A673 (cell line): Measurements from ENCODE around the gene ZNF146. TPM values are rescaled to one million over a fixed set of nuclear protein-coding genes. Genes with fewer than 3 reads are reported as not detected.

Experiments used
- BruUV-seq: library from RNA; stranded (reverse); fragments of 400-500 nt; replicated peaks from 2 replicates; lab custom pipeline; 2021; lab: Mats Ljungman, UMichigan
- CTCF ChIA-PET: fragments of 300-600 bp; sonication (Branson Sonifier 250); formaldehyde crosslinking; loops from one replicate; lab custom pipeline; 2022; ENCODE audit warnings: antibody characterized with exemption; lab: Charles Lee
- POLR2A ChIA-PET: fragments of 300-600 bp; sonication (Branson Sonifier 250); formaldehyde crosslinking; loops from one replicate; lab custom pipeline; 2022; ENCODE audit warnings: antibody characterized with exemption; ENCODE audit not compliant: low non-redundant PET; lab: Charles Lee
- DNase-seq: peaks from one replicate; pipeline ENCODE4 v3.0.0-alpha.2; 2015; ENCODE audit warnings: low spot score
- H3K27ac ChIP-seq: fragments of 200-600 bp; sonication (generic); 2 replicates; pipeline ENCODE4 v1.5.1; 2016; ENCODE audit warnings: mixed run types, low read depth, mild to moderate bottlenecking, mixed read lengths, antibody characterized with exemption, low read length; ENCODE audit not compliant: poor library complexity, severe bottlenecking
- H3K27me3 ChIP-seq: fragments of 200-600 bp; sonication (generic); replicated peaks from 2 replicates; pipeline ENCODE4 v1.6.1; 2017; ENCODE audit warnings: mixed run types, low read depth, mild to moderate bottlenecking, mixed read lengths, antibody characterized with exemption, low read length; ENCODE audit not compliant: insufficient read depth, poor library complexity
- H3K36me3 ChIP-seq: fragments of 200-600 bp; sonication (generic); 2 replicates; pipeline ENCODE4 v1.6.1; 2016; ENCODE audit warnings: mixed run types, mild to moderate bottlenecking, mixed read lengths, antibody characterized with exemption, low read length; ENCODE audit not compliant: insufficient read depth, poor library complexity, severe bottlenecking
- H3K4me1 ChIP-seq: fragments of 200-600 bp; sonication (generic); 2 replicates; pipeline ENCODE4 v1.6.1; 2017; ENCODE audit warnings: mixed run types, mild to moderate bottlenecking, mixed read lengths, antibody characterized with exemption, low read length; ENCODE audit not compliant: insufficient read depth, poor library complexity, severe bottlenecking
- H3K4me3 ChIP-seq: fragments of 200-600 bp; sonication (generic); 2 replicates; pipeline ENCODE4 v1.5.1; 2016; ENCODE audit warnings: low read depth, mixed run types, mild to moderate bottlenecking, mixed read lengths, low read length; ENCODE audit not compliant: poor library complexity, severe bottlenecking
- H3K9me3 ChIP-seq: fragments of 200-600 bp; sonication (generic); 2 replicates; pipeline ENCODE4 v1.6.1; 2016; ENCODE audit warnings: mixed run types, low read depth, mild to moderate bottlenecking, mixed read lengths, antibody characterized with exemption, low read length; ENCODE audit not compliant: poor library complexity, severe bottlenecking
- EZH2 ChIP-seq: fragments of 200-600 bp; sonication (generic); IDR thresholded peaks from 2 replicates; pipeline ENCODE4 v1.6.1; 2017; ENCODE audit warnings: borderline replicate concordance, low read depth, mild to moderate bottlenecking, mixed read lengths, antibody characterized with exemption, low read length; ENCODE audit not compliant: poor library complexity, severe bottlenecking
- intact Hi-C: fragments of 100-400 bp; cut with micrococcal nuclease; formaldehyde crosslinking; loops from one replicate; pipeline ENCODE4 v1.10.0; 2022; ENCODE audit not compliant: unreplicated experiment
- total RNA-seq: library from RNA; stranded (reverse); gene quantifications from 2 replicates; pipeline ENCODE4 v1.2.3, GENCODE V29; 2021
- TF ChIP-seq, protein P1 (sequence below): fragments of 300-800, 200-600 bp; sonication (generic); conservative IDR thresholded peaks from 2 replicates; pipeline ENCODE4 v1.5.1; 2017; ENCODE audit warnings: low read depth, mild to moderate bottlenecking, antibody characterized with exemption, low read length, moderate library complexity, mixed read lengths

ZNF146 gene
- total RNA-seq, 1 experiment from 2014 or later: 130 TPM

DNA sequence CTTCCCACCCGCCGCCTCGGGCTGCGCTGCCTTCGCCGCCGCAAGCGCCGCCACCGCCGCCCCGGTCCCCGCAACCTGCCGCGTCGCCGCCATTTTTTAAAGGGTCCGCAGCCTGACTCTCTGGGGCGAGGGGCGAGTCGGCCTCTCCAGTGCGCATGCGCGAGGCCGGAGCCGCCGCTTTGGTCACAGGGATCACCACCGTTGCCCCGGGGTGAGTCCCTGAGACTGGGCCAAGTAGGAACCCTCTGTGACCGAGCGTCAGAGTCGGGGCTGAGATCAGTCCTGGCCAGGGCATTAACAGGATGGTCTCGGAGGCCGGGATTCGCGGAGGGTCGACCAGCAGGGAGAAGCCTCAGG is 42.6 kb downstream of the ZNF146 start:
- intact Hi-C loops: no loop called here
- TF ChIP-seq EZH2: no peak
- TF ChIP-seq, protein P1, sequence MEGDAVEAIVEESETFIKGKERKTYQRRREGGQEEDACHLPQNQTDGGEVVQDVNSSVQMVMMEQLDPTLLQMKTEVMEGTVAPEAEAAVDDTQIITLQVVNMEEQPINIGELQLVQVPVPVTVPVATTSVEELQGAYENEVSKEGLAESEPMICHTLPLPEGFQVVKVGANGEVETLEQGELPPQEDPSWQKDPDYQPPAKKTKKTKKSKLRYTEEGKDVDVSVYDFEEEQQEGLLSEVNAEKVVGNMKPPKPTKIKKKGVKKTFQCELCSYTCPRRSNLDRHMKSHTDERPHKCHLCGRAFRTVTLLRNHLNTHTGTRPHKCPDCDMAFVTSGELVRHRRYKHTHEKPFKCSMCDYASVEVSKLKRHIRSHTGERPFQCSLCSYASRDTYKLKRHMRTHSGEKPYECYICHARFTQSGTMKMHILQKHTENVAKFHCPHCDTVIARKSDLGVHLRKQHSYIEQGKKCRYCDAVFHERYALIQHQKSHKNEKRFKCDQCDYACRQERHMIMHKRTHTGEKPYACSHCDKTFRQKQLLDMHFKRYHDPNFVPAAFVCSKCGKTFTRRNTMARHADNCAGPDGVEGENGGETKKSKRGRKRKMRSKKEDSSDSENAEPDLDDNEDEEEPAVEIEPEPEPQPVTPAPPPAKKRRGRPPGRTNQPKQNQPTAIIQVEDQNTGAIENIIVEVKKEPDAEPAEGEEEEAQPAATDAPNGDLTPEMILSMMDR: no peak
- Histone ChIP-seq H3K4me1 (no peaks in the 10 kb centered on the region), H3K27me3 (no peaks in the 10 kb centered on the region), H3K9me3 (no peaks in the 10 kb centered on the region), H3K4me3 (peak overlapping the region; percentile 51), H3K36me3 (no peaks in the 10 kb centered on the region), H3K27ac (peak overlapping the region; percentile 13)
- POLR2A ChIA-PET: no interaction called here
- CTCF ChIA-PET: no interaction called here
- no TSS peak for BruUV-seq
- DNase-seq: peak; percentile 44

DNA sequence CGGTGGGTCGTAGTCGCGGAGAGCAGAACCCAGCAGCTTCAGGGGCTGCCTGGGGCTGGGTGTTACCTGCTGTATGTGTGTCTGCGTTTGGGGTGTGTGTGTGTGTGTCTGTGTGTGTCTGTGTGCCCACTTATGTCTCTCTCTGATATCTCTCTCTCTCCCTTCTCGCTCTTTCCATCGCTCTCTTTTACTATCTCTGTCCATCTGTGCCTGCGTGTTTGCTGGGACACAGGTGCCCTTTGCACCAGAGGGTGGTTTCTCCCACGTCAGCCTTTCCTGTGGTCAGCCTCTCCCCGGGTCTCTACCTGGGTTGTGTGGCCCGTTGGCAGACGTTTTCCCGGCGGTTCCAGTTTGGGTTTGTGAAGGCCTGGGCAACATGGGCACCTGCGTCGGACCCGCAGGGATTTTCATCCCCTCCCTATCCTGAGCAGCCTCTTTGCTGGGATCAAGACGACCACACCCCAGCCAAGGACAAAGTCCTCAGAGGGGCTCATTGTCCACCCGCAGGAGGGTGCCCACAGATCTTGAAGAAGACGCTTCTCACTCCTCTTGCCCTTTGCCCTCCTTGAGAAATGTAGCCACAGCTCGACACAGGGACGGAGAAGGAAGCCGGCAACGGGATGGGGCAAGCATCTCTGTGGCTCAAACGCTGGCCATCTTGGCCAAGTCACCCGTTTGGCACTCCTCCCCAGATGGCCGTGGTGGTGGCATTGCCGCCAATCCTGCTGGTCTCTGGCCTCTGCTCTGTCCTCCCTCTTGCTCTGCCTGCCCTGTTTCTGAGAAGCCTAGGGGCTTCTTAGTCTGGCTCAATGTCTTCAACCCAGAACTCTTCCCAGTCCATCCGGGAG is 43.3 kb downstream of the ZNF146 start:
- Histone ChIP-seq H3K4me3 (peak overlapping the region; percentile 51), H3K27me3 (no peaks in the 10 kb centered on the region), H3K9me3 (no peaks in the 10 kb centered on the region), H3K4me1 (no peaks in the 10 kb centered on the region), H3K36me3 (no peaks in the 10 kb centered on the region), H3K27ac (no peak overlapping the region)
- CTCF ChIA-PET: no interaction called here
- intact Hi-C loops: no loop called here
- BruUV-seq: no TSS peak
- POLR2A ChIA-PET: no interaction called here
- TF ChIP-seq, protein P1: no peak
- no peak for TF ChIP-seq EZH2
- DNase-seq: no peak

- POLR2A ChIA-PET: no interaction called here
- intact Hi-C loops: no loop called here
Measured at GRCh38 chr19:36259211-36259610, 44.3 kb downstream of the ZNF146 start.

More at GRCh38 chr19:36259211-36259610, 44.3 kb downstream of the ZNF146 start:
- CTCF ChIA-PET: no interaction called here
- BruUV-seq: no TSS peak
- Histone ChIP-seq H3K27ac (no peak overlapping the region), H3K36me3 (no peaks in the 10 kb centered on the region), H3K4me1 (no peaks in the 10 kb centered on the region), H3K27me3 (no peaks in the 10 kb centered on the region), H3K9me3 (no peaks in the 10 kb centered on the region), H3K4me3 (no peak overlapping the region)
- no peak for DNase-seq
- TF ChIP-seq, protein P1: no peak
- TF ChIP-seq EZH2: no peak
